A673 (cell line): ENCODE data around the gene CTIF.

Experiments
- CTCF ChIP-seq: fragments of 300-800, 200-600 bp; sonication (generic); conservative IDR thresholded peaks from 2 replicates; pipeline ENCODE4 v1.5.1; 2017; ENCODE audit warnings: low read depth, mild to moderate bottlenecking, antibody characterized with exemption, low read length, moderate library complexity, mixed read lengths
- EZH2 ChIP-seq: fragments of 200-600 bp; sonication (generic); IDR thresholded peaks from 2 replicates; pipeline ENCODE4 v1.6.1; 2017; ENCODE audit warnings: borderline replicate concordance, low read depth, mild to moderate bottlenecking, mixed read lengths, antibody characterized with exemption, low read length; ENCODE audit not compliant: poor library complexity, severe bottlenecking

DNA sequence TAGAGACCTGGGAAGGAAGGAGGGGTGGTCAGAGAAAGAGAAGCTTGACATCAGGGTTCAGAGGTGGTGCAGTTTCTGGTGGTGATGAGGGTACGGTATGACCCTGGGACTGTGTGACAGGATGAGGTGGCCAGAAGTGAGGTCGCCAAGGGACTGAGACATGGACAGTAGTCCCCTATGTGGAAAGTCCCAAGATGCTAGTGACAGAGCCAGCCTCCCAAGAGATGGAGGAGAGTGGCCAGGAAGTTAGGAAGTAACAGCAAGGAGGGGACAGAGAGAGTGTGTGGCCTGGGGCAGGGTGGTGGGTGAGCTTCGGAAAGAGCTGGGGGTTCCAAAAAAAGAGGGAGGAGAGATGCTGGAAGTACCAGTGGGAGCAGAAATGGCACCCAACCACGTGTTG lies 345.9 kb downstream of the CTIF start:
- TF ChIP-seq CTCF (no peak), EZH2 (no peak)
